Brain microvascular endothelial cell (primary cell): ENCODE results near the gene DCAF7.

Experiments used
- DNase-seq: peaks from one replicate; pipeline ENCODE4 v3.0.0-alpha.2; 2020
- H3K27ac ChIP-seq: fragments of 250-450 bp; sonication (Bioruptor Pico); 2 replicates; pipeline ENCODE4 v1.5.1; 2020; ENCODE audit warnings: mild to moderate bottlenecking, moderate library complexity
- H3K27me3 ChIP-seq: fragments of 250-450 bp; sonication (Bioruptor Pico); replicated peaks from 2 replicates; pipeline ENCODE4 v1.5.1; 2020; ENCODE audit warnings: mild to moderate bottlenecking
- H3K36me3 ChIP-seq: fragments of 250-450 bp; sonication (Bioruptor Pico); replicated peaks from 2 replicates; pipeline ENCODE4 v1.5.1; 2020; ENCODE audit warnings: mild to moderate bottlenecking
- H3K4me3 ChIP-seq: 2 replicates; pipeline ENCODE4 v1.5.1; 2011; ENCODE audit warnings: low read depth, mild to moderate bottlenecking, control low read depth, low read length, moderate library complexity
- CTCF ChIP-seq: IDR thresholded peaks from 2 replicates; pipeline ENCODE4 v1.5.1; 2011; ENCODE audit warnings: low read depth, mild to moderate bottlenecking, moderate library complexity, low read length, control low read depth, inconsistent platforms; ENCODE audit errors: missing control alignments
- in situ Hi-C: cut with HindIII; loops from 2 replicates; pipeline ENCODE4 v1.10.0; 2017; ENCODE audit warnings: low sequenced_read_pairs, low pct_ligation_motif_present

DCAF7 gene

DNA sequence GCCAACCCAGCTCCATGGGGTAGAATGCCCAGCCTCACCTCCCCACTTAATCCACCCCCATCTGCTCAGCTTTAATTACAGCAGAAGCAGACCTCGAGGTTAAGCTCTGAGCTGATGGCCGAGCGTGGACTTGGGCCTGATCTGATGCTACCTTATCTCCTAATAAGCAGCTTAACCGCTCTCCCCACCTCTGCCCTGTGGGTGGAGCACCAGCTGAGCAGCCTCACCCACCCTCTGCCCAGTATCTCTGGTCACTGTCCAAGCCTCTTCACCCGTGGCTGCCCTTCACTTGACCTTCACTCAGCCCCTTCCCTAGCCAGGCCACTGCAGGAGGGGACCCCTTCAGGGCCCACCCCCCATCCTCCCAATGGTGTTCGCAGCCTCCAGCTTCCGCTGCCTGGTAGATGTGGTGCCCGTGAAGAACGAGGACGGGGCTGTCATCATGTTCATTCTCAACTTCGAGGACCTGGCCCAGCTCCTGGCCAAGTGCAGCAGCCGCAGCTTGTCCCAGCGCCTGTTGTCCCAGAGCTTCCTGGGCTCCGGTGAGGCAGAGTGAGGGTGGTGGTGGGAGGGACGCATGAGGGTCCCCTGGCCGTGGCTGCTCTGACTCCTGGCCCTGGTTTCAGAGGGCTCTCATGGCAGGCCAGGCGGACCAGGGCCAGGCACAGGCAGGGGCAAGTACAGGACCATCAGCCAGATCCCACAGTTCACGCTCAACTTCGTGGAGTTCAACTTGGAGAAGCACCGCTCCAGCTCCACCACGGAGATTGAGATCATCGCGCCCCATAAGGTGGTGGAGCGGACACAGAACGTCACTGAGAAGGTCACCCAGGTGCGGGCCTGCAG is 20.3 kb upstream of the DCAF7 start:
- peaks cover 4% of the 10 kb centered on the region for H3K27me3 ChIP-seq
- TF ChIP-seq CTCF = no peak
- no peak overlapping the region for H3K27ac ChIP-seq
- H3K36me3 ChIP-seq = no peaks in the 10 kb centered on the region
- H3K4me3 ChIP-seq = no peak overlapping the region
- in situ Hi-C loops = no loop called here
- no peak for DNase-seq

DNA sequence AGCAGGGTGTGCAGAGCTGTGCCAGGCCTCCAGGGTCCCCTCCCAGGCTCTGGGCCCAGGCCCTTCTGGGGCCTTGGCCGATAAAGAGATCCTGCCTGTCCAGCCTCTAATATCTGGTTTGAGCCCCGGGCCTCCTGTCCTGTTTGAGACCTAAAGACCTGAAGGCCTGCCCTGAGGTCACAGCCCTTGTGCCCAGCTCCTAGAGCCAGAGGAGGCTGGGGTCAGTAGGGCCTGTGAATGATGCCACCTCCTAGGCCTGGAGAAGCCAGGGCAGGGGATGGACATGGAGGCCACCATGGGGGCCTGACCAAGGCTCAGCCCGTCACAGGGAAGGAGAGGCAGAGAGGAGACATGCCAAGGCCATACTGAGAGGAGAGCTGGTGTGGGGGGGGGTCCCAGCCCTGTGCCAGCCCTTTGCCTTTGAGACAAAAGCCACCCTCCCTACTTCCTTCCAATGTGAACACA is 19.7 kb upstream of the DCAF7 start:
- H3K27me3 ChIP-seq = no peaks in the 10 kb centered on the region
- no peak overlapping the region for H3K4me3 ChIP-seq
- H3K27ac ChIP-seq = no peak overlapping the region
- in situ Hi-C loops = no loop called here
- no peak for DNase-seq
- H3K36me3 ChIP-seq = no peaks in the 10 kb centered on the region
- no peak for TF ChIP-seq CTCF

- in situ Hi-C loops = no loop called here
- no peak overlapping the region for H3K4me3 ChIP-seq
- no peak for TF ChIP-seq CTCF
- no peaks in the 10 kb centered on the region for H3K27me3 ChIP-seq
- no peaks in the 10 kb centered on the region for H3K36me3 ChIP-seq
- no peak for DNase-seq
- no peak overlapping the region for H3K27ac ChIP-seq
These were observed 19.0 kb upstream of the DCAF7 start for GRCh38 chr17:63531022-63531965.

GRCh38 chr17:63533433-63534077 is 16.7 kb upstream of the DCAF7 start:
- no peak for DNase-seq
- Histone ChIP-seq H3K27ac (no peak overlapping the region), H3K36me3 (no peaks in the 10 kb centered on the region), H3K4me3 (no peak overlapping the region), H3K27me3 (peaks cover 9% of the 10 kb centered on the region)
- no peak for TF ChIP-seq CTCF
- in situ Hi-C loops = no loop called here

DNA sequence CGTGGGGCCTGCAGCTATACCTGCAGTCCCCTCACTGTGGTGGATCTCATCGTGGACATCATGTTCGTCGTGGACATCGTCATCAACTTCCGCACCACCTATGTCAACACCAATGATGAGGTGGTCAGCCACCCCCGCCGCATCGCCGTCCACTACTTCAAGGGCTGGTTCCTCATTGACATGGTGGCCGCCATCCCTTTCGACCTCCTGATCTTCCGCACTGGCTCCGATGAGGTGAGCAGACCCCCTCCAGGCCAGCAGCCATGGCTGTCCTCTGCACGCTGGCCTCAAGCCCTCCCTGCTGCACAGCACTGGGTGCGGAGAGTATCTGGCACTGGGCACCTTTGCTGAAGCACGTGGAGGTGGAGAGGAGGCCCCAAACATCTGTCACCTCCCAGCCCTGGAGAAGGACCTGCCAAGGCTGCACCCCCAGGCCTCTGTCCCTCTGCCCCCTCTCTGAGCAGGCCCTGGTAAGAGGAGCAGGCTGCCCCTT is 16.2 kb upstream of the DCAF7 start:
- Histone ChIP-seq H3K27me3 (peaks cover 15% of the 10 kb centered on the region), H3K36me3 (no peaks in the 10 kb centered on the region), H3K4me3 (no peak overlapping the region), H3K27ac (no peak overlapping the region)
- TF ChIP-seq CTCF = no peak
- in situ Hi-C loops = no loop called here
- no peak for DNase-seq
